Naive thymus-derived CD8-positive, alpha-beta T cell (primary cell): ENCODE data around the gene ECHS1. TPM values are rescaled to one million over a fixed set of nuclear protein-coding genes. Genes with fewer than 3 reads are reported as not detected.
A peak's percentile ranks its signal among the peaks of the same experiment; 100 is the strongest.
"Not testable (repeated sequence)": the region's sequence is repeated elsewhere in the genome, so short reads cannot be mapped to it uniquely, and the experiment has no call there.

Experiments
- ATAC-seq, 2 donors: fragments of 150-1000 bp; cut with Tn5 transposase in 1 of 2; sonication (Bioruptor Pico), chemical (Tn5 transposase) in 1 of 2; 1 replicate in 1 of 2; 2 replicates in 1 of 2; pipeline ENCODE4 v1.10.0; 2021; ENCODE audit warnings: mild to moderate bottlenecking in 2 of 2, moderate library complexity in 2 of 2
- POLR2A ChIA-PET: fragments of 350-600 bp; sonication (Branson Sonifier 250); formaldehyde crosslinking; loops from one replicate; lab custom pipeline; 2021; ENCODE audit warnings: antibody characterized with exemption; lab: Charles Lee
- DNase-seq, 10 donors: peaks; one replicate each; pipeline versions ENCODE4 v3.0.0 to v3.0.0-alpha.2; 2020 to 2022
- H3K27ac Mint-ChIP-seq, 10 donors: one replicate each; pipeline ENCODE4 v1.8.0; 2020 to 2022; ENCODE audit warnings: mild to moderate bottlenecking in 10 of 10, mixed read lengths in 10 of 10, moderate library complexity in 4 of 10, inconsistent platforms in 1 of 10
- H3K27me3 Mint-ChIP-seq, 5 donors: one replicate each; pipeline ENCODE4 v1.8.0; 2021 to 2022; ENCODE audit warnings: mixed read lengths in 5 of 5
- H3K36me3 Mint-ChIP-seq, 3 donors: one replicate each; pipeline ENCODE4 v1.8.0; 2020 to 2022; ENCODE audit warnings: mixed read lengths in 3 of 3, mild to moderate bottlenecking in 2 of 3, inconsistent platforms in 1 of 3
- H3K4me1 Mint-ChIP-seq, 4 donors: one replicate each; pipeline ENCODE4 v1.8.0; 2021 to 2022; ENCODE audit warnings: mixed read lengths in 4 of 4
- H3K4me3 Mint-ChIP-seq, 10 donors: one replicate each; pipeline ENCODE4 v1.8.0; 2020 to 2022; ENCODE audit warnings: mild to moderate bottlenecking in 10 of 10, mixed read lengths in 10 of 10, moderate library complexity in 6 of 10, inconsistent platforms in 1 of 10
- H3K9me3 Mint-ChIP-seq, 9 donors: one replicate each; pipeline ENCODE4 v1.8.0; 2020 to 2022; ENCODE audit warnings: mixed read lengths in 9 of 9, mild to moderate bottlenecking in 3 of 9, inconsistent platforms in 1 of 9, moderate library complexity in 1 of 9
- polyA plus RNA-seq, 3 donors: library from polyadenylated mRNA; unstranded; fragments of 300-500 nt; fragmentation: Illumina TruSeq; gene quantifications; one replicate each; pipeline ENCODE4 v1.2.3, GENCODE V29; 2021
- total RNA-seq, 8 experiments: library from RNA in 2 of 8; stranded (reverse) in 2 of 8; gene quantifications; one replicate each; pipeline ENCODE4 v1.2.3 and lab custom pipeline; 2021 to 2026

Gene ECHS1
- total and polyA plus RNA-seq, 5 experiments from 2014 or later, result 28.3 to 110 (median 103) TPM

DNA sequence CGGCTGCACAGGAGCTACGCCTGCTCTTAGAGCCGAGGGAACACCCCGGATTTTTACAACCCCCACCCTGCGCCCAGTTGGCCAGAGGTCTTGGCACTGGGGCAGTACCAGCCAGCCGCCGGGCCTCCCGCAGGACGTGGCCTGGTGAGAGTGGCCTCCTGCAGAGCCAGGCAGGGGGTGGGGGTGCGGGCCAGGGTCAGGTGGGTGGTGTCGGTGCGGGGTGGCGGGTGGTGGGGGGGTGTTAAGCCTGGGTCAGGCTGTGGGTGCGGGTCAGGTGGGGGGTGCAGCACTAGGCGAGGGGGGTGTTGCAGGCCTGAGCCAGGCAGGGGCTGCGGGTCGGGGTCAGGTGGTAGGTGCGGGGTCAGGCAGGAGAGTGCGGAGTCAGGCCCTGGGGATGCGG is 647 bp downstream of the ECHS1 start:
- DNase-seq (no peak), ATAC-seq (no peak)
- Mint-ChIP-seq H3K9me3 (no peaks in the 10 kb centered on the region), H3K36me3 (peaks cover 0 to 26% (median 6%) of the 10 kb centered on the region in 3 donors), H3K4me1 (peaks cover 7 to 21% (median 16%) of the 10 kb centered on the region in 4 donors), H3K27me3 (no peaks in the 10 kb centered on the region), H3K4me3 (peak overlapping the region in 9 of 10 donors; percentile 64 to 89 (median 77)), H3K27ac (peak overlapping the region in 3 of 10 donors; percentile 53 to 68 (median 59))
- POLR2A ChIA-PET, result interaction anchor here (0.8 to 2.0 kb wide), 4 partner anchors 9 to 22 kb away, joined by 3 to 14 read pairs (median 7); partner anchors contain the start of gene MTG1

DNA sequence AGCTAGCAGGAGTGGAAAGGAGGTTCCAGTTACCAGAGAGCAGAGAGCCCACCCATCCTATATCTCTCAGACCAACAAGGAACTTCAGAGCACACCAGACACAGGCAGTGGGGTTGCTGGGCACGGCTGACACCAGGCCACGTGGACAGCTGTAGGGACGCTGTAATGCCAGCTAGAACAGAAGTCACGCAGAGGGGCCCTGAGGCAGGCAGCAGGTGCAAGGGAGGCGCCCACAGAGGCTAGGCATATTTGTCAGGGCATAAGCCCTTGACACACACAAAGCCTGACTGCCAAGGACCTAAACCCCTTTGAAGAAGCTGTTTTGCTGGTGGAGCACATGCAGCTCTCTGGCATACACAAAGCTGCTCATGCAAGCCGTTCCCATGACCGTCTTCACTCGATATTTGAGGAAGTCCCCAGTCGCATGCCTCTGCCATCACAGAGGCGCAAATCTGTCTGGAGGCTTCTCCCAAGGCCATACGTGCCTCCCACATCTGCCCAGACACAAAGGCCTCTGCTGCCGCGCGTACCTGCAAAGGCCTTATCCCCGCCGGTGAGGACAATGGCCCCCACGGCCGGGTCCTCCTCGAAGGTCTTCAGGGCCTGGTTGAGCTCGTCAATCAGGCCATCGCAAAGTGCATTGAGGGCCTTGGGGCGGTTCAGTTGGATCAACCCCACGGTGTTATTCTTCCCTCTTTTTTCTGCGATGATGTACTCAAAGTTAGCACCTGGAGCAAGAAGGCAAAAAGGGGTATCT is 2.9 kb downstream of the ECHS1 start:
- H3K4me3 Mint-ChIP-seq, result peak overlapping the region in 5 of 10 donors; percentile 41 to 64 (median 55)
- ATAC-seq (no peak), DNase-seq (no peak)
- H3K27ac Mint-ChIP-seq, result peak overlapping the region in 1 of 10 donors; percentile 36
- POLR2A ChIA-PET, result no interaction called here
- peaks cover 7 to 16% (median 15%) of the 10 kb centered on the region in 4 donors for H3K4me1 Mint-ChIP-seq
- H3K36me3 Mint-ChIP-seq, result peaks cover 0 to 31% (median 6%) of the 10 kb centered on the region in 3 donors
- no peaks in the 10 kb centered on the region for H3K27me3 Mint-ChIP-seq
- no peaks in the 10 kb centered on the region for H3K9me3 Mint-ChIP-seq

DNA sequence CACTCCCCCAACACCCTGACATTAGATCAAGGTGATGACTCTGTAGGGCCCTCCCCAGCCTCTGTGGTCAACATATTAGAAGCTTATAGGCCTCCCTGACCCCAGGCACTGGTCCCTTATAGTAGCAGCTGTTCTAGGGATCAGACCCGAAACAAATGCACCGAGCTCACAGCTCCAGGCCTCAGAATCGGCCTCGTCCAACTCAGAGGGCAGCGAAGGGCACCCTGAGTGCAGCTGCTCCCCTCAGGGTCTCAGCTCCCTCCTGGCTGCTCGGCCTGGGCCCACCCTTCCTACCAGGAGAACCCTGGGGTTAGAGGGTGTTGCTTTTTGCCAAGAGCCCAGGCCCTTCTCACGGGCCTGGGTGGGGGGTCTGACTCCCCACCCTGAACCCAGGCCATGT is 5.0 kb downstream of the ECHS1 start:
- Mint-ChIP-seq H3K36me3 (peaks cover 0 to 42% (median 10%) of the 10 kb centered on the region in 3 donors), H3K4me1 (peaks cover 6 to 10% (median 10%) of the 10 kb centered on the region in 4 donors), H3K27me3 (no peaks in the 10 kb centered on the region), H3K4me3 (peak overlapping the region in 1 of 10 donors; percentile 14), H3K9me3 (no peaks in the 10 kb centered on the region), H3K27ac (peak overlapping the region in 1 of 10 donors; percentile 82)
- ATAC-seq, result no peak
- DNase-seq, result no peak
- POLR2A ChIA-PET, result no interaction called here

DNA sequence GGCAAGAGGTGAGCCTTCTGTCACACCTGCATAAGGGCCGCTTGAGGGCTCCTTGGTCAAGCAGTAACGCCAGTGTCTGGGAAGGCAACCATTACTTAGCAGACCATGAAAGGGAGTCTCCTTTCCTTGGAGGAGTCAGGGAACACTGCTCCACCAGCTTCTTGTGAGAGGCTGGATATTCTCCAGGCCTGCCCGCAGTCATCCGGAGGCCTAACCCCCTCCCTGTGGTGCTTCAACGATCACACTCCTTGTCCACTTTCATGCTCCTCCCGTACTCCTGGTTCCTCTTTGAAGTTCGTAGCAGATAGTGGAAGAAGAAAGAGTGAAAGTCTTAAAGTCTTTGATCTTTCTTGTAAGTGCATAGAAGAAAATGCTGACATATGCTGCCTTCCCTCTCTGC is 5.7 kb downstream of the ECHS1 start:
- DNase-seq, H3K4me3 Mint-ChIP-seq, POLR2A ChIA-PET, H3K27me3 Mint-ChIP-seq, H3K27ac Mint-ChIP-seq, H3K9me3 Mint-ChIP-seq, ATAC-seq: not testable (repeated sequence)
- Mint-ChIP-seq H3K4me1 (peaks cover 6 to 10% (median 10%) of the 10 kb centered on the region in 4 donors), H3K36me3 (peaks cover 0 to 47% (median 10%) of the 10 kb centered on the region in 3 donors)

DNA sequence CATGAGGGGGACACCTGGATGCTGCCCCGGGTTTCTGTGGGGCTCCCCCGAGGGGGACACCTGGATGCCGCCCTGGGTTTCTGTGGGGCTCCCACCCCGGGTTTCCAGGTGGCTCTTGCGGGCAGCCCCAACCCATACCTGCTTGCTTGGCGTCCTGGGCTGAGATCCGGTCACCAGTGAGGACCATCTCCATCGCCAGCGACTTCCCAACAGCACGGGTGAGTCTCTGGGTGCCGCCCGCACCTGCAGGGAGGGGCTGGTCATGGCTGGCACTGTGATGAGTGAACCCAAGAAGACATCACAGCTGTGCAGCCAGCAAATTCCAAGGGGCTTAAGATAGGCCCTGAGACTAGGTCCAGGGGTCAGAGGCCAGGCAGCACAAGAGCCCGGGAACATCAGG is 6.4 kb downstream of the ECHS1 start:
- no peak for DNase-seq
- POLR2A ChIA-PET, result no interaction called here
- Mint-ChIP-seq H3K27me3 (no peaks in the 10 kb centered on the region), H3K27ac (no peak overlapping the region), H3K4me1 (peaks cover 3 to 10% (median 6%) of the 10 kb centered on the region in 4 donors), H3K4me3 (no peak overlapping the region), H3K36me3 (peaks cover 0 to 54% (median 10%) of the 10 kb centered on the region in 3 donors), H3K9me3 (no peaks in the 10 kb centered on the region)
- no peak for ATAC-seq

DNA sequence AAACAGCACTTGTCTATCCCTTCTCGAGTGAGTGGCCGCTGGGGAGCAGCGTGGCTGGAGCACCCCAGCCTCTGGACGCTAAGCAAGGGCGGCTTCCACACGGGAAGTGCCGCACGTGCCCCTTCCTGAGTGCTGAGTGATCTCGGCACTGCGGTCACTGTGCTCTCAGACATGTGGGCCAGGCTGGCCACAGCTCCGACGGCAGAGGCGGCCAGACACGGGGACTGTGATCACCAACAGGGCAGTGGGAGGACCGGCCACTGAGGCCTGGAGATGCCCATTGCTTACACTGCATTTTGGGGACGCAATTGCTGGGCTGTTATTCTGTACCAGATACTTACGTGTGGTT is 7.0 kb downstream of the ECHS1 start:
- no peak for ATAC-seq
- no peak for DNase-seq
- Mint-ChIP-seq H3K27ac (no peak overlapping the region), H3K4me1 (peaks cover 0 to 9% (median 5%) of the 10 kb centered on the region in 4 donors), H3K4me3 (no peak overlapping the region), H3K36me3 (peaks cover 0 to 56% (median 10%) of the 10 kb centered on the region in 3 donors), H3K27me3 (no peaks in the 10 kb centered on the region), H3K9me3 (no peaks in the 10 kb centered on the region)
- POLR2A ChIA-PET, result interaction anchor here (1.5 kb wide), 1 partner anchor 12 kb away, joined by 3 read pairs; no protein-coding TSS in a partner anchor

DNA sequence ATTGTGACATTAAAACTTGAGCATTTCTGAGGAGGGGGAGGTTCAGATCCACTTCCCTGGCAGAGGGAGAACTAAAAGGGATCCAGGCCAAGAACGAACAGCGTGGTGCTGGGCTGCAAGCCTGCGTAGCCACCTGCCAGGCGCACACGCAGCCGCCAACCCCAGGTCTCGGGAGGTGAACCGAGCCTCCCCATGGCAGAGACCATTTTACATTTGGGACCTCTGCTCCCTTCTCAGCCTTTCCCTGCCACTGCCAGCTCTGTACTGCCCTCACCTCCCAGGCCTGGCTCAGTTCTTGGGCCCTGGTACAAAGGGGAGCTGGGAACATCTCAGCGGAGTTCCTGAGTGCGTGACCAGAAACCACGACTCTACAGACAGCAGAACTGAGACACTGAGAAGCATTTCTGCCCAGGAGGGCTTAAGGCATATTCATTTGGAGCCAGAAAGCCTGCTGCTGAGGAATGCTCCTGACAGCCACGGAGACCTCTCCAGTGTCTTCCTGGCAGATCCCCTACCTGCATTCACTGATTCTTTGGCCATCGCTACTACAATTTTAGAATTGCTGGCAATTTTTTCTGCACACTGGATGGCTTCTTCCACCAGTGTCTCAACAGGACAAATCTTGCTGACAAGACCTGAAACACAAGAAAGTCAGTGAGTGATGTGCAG is 7.6 kb downstream of the ECHS1 start:
- DNase-seq, result no peak
- H3K27ac Mint-ChIP-seq, result no peak overlapping the region
- ATAC-seq, result no peak
- H3K36me3 Mint-ChIP-seq, result peaks cover 0 to 56% (median 10%) of the 10 kb centered on the region in 3 donors
- POLR2A ChIA-PET, result interaction anchor here (1.5 kb wide), 1 partner anchor 12 kb away, joined by 3 read pairs; no protein-coding TSS in a partner anchor
- H3K4me1 Mint-ChIP-seq, result peaks cover under 1 to 9% (median 4%) of the 10 kb centered on the region in 4 donors
- H3K9me3 Mint-ChIP-seq, result no peaks in the 10 kb centered on the region
- no peak overlapping the region for H3K4me3 Mint-ChIP-seq
- H3K27me3 Mint-ChIP-seq, result no peaks in the 10 kb centered on the region

DNA sequence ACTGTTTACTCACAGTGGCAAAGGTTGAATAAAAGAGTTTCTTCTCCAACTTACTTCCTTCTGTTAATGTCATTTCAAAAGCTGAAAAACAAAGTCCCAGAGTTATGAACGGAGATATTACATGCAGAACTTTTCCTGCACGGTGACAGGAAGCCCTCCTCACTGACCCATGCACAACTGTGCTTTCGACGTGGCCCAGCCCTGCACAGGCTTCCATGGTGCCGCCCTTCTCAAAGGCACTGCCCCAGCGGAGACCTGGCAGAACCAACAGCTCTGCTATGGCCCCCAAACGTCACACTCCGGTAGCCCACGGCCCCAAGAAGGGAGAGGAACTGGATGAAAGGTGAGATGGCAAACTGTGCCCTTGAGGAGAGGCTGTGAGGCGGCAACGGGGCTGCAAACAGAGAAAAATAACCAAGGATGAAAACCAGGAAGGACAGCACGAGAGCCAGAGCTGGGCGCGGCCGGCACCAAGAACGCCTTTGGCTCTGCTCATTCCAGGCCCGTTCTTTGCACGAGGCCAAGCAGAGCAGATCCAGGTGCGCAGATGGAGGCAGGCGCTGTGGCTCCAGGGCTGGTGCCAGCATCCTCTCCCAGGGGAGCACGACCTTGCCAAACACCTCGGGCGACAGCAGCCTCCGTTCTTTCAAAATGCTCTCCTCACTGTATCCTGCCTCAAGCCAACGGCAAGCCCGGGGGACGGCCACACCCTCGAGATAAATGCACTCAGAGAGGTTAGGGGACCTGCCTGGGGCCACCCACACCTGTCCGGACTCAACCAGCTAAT is 8.3 kb downstream of the ECHS1 start:
- peak overlapping the region in 2 of 10 donors; percentile 50 to 73 for H3K27ac Mint-ChIP-seq
- H3K4me1 Mint-ChIP-seq, result peaks cover 0 to 9% (median 4%) of the 10 kb centered on the region in 4 donors
- no peak for ATAC-seq
- no peak for DNase-seq
- H3K27me3 Mint-ChIP-seq, result no peaks in the 10 kb centered on the region
- no peaks in the 10 kb centered on the region for H3K9me3 Mint-ChIP-seq
- H3K4me3 Mint-ChIP-seq, result no peak overlapping the region
- POLR2A ChIA-PET, result interaction anchor here (1.5 kb wide), 1 partner anchor 13 kb away, joined by 3 read pairs; no protein-coding TSS in a partner anchor
- H3K36me3 Mint-ChIP-seq, result peaks cover 0 to 49% (median 5%) of the 10 kb centered on the region in 3 donors

DNA sequence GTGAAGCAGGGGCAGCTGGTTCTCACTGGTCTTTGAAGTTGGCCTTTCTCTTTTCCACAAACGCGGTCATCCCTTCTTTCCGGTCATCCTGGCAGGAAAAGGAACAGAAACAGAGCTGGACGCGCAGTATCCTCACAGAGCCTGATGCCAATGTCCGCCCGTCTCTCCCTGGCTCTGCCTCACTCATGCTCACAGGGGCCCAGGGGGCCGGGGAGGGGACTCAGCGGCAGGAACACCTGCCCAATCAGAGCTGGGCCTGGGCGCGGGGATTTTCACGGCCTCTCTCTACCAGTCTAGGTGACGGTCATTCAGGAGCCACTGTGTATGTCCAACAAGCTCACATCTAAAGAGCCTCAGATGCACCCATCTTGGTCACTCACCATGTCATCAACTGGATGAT is 10.3 kb downstream of the ECHS1 start:
- Mint-ChIP-seq H3K4me1 (peaks cover 0 to 9% (median 4%) of the 10 kb centered on the region in 4 donors), H3K27ac (peak overlapping the region in 1 of 10 donors; percentile 41), H3K4me3 (no peak overlapping the region), H3K27me3 (no peaks in the 10 kb centered on the region), H3K36me3 (peaks cover 0 to 33% (median 4%) of the 10 kb centered on the region in 3 donors), H3K9me3 (no peaks in the 10 kb centered on the region)
- ATAC-seq, result no peak
- POLR2A ChIA-PET, result no interaction called here
- no peak for DNase-seq

DNA sequence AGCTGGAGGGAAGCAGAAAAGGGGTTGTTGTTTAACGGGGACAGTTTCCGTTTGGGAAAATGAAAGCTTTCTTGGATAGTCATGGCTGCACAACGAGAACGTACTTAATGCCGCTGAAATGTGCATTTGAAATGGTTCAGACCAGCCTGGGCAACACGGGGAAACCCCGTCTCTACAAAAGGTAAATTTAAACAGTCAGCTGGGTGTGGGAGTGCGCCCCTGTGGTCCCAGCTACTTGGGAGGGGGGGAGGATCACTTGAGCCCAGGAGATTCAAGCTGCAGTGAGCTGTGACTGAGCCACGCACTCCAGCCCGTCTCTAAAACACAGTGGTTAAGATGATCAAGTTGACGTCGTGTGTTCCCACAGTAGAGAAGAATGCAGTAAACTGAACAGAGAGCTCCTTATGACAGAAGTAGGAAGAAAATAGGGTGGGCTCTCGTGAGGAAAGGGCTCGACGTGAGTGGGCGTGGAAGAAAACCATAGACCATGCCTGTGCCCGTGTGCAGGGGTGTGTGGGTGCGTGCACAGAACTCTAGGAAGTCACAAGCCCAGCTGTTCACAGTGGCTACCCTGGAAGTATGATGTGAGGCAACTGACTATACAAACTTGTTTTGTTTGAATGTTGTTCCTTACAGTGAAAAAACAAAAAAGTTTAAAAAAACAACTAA is 11.2 kb downstream of the ECHS1 start:
- H3K27ac Mint-ChIP-seq, result peak overlapping the region in 8 of 10 donors; percentile 29 to 81 (median 65)
- no peak for DNase-seq
- H3K36me3 Mint-ChIP-seq, result peaks cover 0 to 30% (median 4%) of the 10 kb centered on the region in 3 donors
- no peaks in the 10 kb centered on the region for H3K27me3 Mint-ChIP-seq
- H3K9me3 Mint-ChIP-seq, result no peaks in the 10 kb centered on the region
- ATAC-seq, result no peak
- POLR2A ChIA-PET, result interaction anchor here (1.0 to 1.7 kb wide), 2 partner anchors 11 to 27 kb away, joined by 3 to 9 read pairs; partner anchors contain the start of gene ECHS1
- peak overlapping the region in 2 of 10 donors; percentile 21 to 31 for H3K4me3 Mint-ChIP-seq
- peaks cover 0 to 9% (median 5%) of the 10 kb centered on the region in 4 donors for H3K4me1 Mint-ChIP-seq

DNA sequence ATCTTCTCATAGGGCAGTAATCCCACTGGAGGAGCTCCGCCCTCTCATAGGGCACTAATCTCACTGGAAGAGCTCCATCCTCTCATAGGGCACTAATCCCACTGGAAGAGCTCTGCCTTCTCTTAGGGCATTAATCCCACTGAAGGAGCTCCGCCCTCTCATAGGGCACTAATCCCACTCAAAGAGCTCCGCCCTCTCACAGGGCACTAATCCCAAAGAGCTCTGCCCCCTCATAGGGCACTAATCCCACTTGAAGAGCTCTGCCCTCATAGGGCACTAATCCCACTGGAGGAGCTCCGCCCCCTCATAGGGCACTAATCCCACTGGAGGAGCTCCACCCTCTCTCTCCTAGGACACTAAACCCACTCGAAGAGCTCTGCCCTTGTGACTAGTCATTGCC is 11.9 kb downstream of the ECHS1 start:
- peaks cover under 1 to 11% (median 5%) of the 10 kb centered on the region in 4 donors for H3K4me1 Mint-ChIP-seq
- peak overlapping the region in 2 of 10 donors; percentile 21 to 31 for H3K4me3 Mint-ChIP-seq

More for the DNA sequence above, 11.9 kb downstream of the ECHS1 start:
- DNase-seq (no peak), ATAC-seq (no peak)
- Mint-ChIP-seq H3K27ac (peak overlapping the region in 3 of 10 donors; percentile 3 to 64 (median 29)), H3K27me3 (no peaks in the 10 kb centered on the region), H3K36me3 (peaks cover 0 to 30% (median 4%) of the 10 kb centered on the region in 3 donors), H3K9me3 (no peaks in the 10 kb centered on the region)
- POLR2A ChIA-PET, result interaction anchor here (1.0 to 1.7 kb wide), 2 partner anchors 12 to 28 kb away, joined by 3 to 9 read pairs; partner anchors contain the start of gene ECHS1
